ENCODE measurements around the gene FER.
"Not testable (repeated sequence)": the region's sequence is repeated elsewhere in the genome, so short reads cannot be mapped to it uniquely, and the experiment has no call there.

The FER gene

GRCh38 chr5:108753331-108753730 is 5.6 kb downstream of the FER start:
- ATAC-seq (replicated peaks) (no peak), DNase-seq (no peak)
- peaks cover 15% of the 10 kb centered on the region for H3K36me3 Mint-ChIP-seq (ENCODE audit: insufficient read depth)
- no peaks in the 10 kb centered on the region for H3K27me3 Mint-ChIP-seq
- H3K4me1 Mint-ChIP-seq (ENCODE audit: low read depth in 2 of 2), result peaks cover 6% of the 10 kb centered on the region in 2 donors
- H3K4me3 Mint-ChIP-seq, result no peak overlapping the region
- no peak overlapping the region for H3K27ac Mint-ChIP-seq
- H3K9me3 Mint-ChIP-seq, result no peaks in the 10 kb centered on the region

GRCh38 chr5:108753877-108754276 is 6.2 kb downstream of the FER start:
- Mint-ChIP-seq H3K27ac (no peak overlapping the region), H3K4me3 (no peak overlapping the region), H3K27me3 (no peaks in the 10 kb centered on the region), H3K36me3 (ENCODE audit: insufficient read depth) (peaks cover 10% of the 10 kb centered on the region), H3K9me3 (no peaks in the 10 kb centered on the region), H3K4me1 (ENCODE audit: low read depth in 2 of 2) (peaks cover 4 to 6% of the 10 kb centered on the region in 2 donors)
- DNase-seq, result no peak
- ATAC-seq (replicated peaks), result no peak

DNA sequence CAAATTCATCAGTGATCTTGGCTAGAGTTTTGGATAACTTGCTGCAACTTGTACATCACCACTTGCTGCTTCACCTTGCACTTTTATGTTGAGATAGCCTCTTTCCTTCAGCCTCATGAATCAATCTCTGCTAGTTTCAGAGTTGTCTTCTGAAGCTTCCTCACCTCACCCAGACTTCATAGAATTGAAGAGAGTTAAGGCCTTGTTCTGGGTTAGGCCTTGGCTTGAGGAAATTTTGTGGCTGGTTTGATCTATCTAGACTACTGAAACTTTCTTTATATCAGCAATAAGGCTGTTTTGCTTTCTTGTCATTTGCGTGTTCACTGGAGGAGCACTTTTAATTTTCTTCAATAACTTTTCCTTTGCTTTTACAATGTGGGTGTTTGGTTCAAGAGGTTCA is 12.8 kb downstream of the FER start:
- H3K9me3 Mint-ChIP-seq, result no peaks in the 10 kb centered on the region
- H3K27ac Mint-ChIP-seq, result no peak overlapping the region
- no peaks in the 10 kb centered on the region for H3K27me3 Mint-ChIP-seq

GRCh38 chr5:108762660-108763059 is 15.0 kb downstream of the FER start:
- no peaks in the 10 kb centered on the region for H3K36me3 Mint-ChIP-seq (ENCODE audit: insufficient read depth)
- no peak overlapping the region for H3K4me3 Mint-ChIP-seq
- H3K9me3 Mint-ChIP-seq, result no peaks in the 10 kb centered on the region
- no peaks in the 10 kb centered on the region for H3K27me3 Mint-ChIP-seq
- H3K27ac Mint-ChIP-seq, result no peak overlapping the region
- DNase-seq, result no peak
- no peaks in the 10 kb centered on the region for H3K4me1 Mint-ChIP-seq (ENCODE audit: low read depth in 2 of 2)
- no peak for ATAC-seq (replicated peaks)

More for the DNA sequence above, 12.8 kb downstream of the FER start:
- Mint-ChIP-seq H3K4me1 (ENCODE audit: low read depth in 2 of 2) (no peaks in the 10 kb centered on the region), H3K4me3 (no peak overlapping the region), H3K36me3 (ENCODE audit: insufficient read depth) (no peaks in the 10 kb centered on the region)
- no peak for ATAC-seq (replicated peaks)
- no peak for DNase-seq

DNA sequence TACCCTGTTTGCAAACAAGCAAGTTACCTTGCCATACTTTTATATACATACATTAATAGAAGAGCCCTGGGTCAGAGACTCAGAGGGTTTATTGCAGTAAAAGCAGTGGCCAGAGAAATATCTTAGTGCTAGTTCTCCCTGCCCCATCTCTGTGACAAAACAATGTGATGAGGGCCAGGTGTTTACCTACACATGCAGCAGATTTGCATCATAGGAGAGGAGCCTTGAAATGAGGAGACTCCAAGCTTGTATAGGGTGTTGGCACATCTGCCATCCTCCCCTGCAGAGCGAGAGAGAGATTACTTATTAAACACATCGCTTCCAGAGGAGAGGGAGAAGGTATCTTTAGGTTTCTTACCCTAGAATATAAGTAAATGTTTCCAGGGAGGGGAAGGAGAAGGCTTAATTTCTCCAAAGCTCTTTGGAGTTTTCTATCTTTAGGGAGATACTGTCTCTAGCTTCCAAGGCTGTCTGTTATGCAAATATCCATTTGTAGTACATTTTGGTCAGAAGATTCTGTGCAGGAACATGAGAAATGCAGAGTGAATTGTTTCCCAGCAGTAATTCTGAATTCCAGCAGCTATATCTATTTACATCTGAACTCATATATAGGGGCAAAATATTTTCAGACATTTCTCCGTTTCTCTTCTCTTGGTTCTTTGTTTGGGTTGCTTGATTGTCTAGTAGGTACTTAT is 15.7 kb downstream of the FER start:
- no peaks in the 10 kb centered on the region for H3K4me1 Mint-ChIP-seq (ENCODE audit: low read depth in 2 of 2)
- H3K27ac Mint-ChIP-seq, result no peak overlapping the region
- ATAC-seq (replicated peaks) (no peak), DNase-seq (no peak)
- no peaks in the 10 kb centered on the region for H3K36me3 Mint-ChIP-seq (ENCODE audit: insufficient read depth)
- no peaks in the 10 kb centered on the region for H3K9me3 Mint-ChIP-seq
- no peak overlapping the region for H3K4me3 Mint-ChIP-seq
- no peaks in the 10 kb centered on the region for H3K27me3 Mint-ChIP-seq

DNA sequence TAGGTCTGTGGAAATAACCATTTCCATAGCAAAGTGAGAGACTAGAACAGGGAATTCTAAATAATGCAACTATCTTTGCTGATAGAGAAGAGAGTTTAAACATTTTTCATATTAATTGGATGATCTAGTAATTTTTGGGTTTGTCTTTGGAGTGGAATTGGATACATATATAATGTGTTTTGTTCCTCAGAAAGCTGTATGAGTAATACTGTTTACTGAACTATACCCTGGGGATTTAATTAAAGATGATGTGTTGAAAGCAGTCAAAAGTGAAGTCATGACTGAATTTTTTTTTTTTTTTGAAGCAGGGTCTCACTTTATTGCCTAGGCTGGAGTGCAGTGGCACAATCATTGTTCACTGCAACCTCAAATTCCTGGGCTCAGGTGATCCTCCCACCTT is 17.9 kb downstream of the FER start:
- Mint-ChIP-seq H3K27ac (no peak overlapping the region), H3K9me3 (no peaks in the 10 kb centered on the region), H3K27me3 (no peaks in the 10 kb centered on the region), H3K4me1 (ENCODE audit: low read depth in 2 of 2) (peaks cover 5 to 8% of the 10 kb centered on the region in 2 donors), H3K4me3 (no peak overlapping the region), H3K36me3 (ENCODE audit: insufficient read depth) (no peaks in the 10 kb centered on the region)
- DNase-seq, result no peak
- ATAC-seq (replicated peaks), result no peak

DNA sequence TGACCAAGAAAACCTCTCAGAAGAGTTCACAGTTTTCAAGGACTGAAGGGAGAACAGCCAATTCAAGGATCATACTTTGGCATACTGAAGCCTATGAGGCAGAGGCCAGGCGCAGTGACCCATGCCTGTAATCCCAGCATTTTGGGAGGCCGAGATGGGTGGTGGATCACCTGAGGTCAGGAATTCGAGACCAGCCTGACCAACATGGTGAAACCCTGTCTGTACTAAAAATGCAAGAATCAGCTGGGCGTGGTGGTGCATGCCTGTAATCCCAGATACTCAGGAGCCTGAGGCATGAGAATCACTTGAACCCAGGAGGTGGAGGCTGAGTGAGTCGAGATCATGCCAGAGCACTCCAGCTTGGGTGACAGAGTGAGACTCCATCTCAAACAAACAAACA is 19.2 kb downstream of the FER start:
- DNase-seq; H3K4me1 Mint-ChIP-seq (ENCODE audit: low read depth in 2 of 2); H3K27me3 Mint-ChIP-seq; ATAC-seq (replicated peaks); H3K36me3 Mint-ChIP-seq (ENCODE audit: insufficient read depth); H3K27ac Mint-ChIP-seq; H3K4me3 Mint-ChIP-seq; H3K9me3 Mint-ChIP-seq: not testable (repeated sequence)

- H3K27me3 Mint-ChIP-seq, result no peaks in the 10 kb centered on the region
- H3K9me3 Mint-ChIP-seq, result peaks cover 0 to 3% of the 10 kb centered on the region in 2 donors
- peaks cover 5 to 12% of the 10 kb centered on the region in 2 donors for H3K4me1 Mint-ChIP-seq (ENCODE audit: low read depth in 2 of 2)
- DNase-seq (no peak), ATAC-seq (replicated peaks) (peak; percentile 57)
- peak overlapping the region in 1 of 2 donors; percentile 50 for H3K4me3 Mint-ChIP-seq
- no peaks in the 10 kb centered on the region for H3K36me3 Mint-ChIP-seq (ENCODE audit: insufficient read depth)
- peak overlapping the region in 1 of 2 donors; percentile 84 for H3K27ac Mint-ChIP-seq
Measured at GRCh38 chr5:108769352-108769751, 21.7 kb downstream of the FER start.

DNA sequence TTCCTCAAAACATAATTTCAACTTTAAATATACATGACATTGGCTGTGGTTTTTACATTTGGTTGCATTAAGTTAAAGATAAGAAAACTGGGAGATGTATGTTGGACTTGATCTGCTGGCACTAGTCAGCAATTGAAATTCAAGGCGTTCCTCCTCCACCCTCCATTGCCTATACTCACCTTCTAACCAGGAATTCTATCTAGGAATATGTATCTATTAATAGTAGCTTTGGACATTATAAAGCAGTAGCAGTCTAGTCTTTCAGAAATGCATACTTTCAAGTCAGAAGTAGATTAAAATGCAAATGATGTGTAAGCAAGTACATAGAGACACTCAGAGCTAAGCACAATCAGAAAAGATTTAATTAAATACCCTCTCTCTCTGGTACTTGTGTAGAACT is 24.9 kb downstream of the FER start:
- Mint-ChIP-seq H3K36me3 (ENCODE audit: insufficient read depth) (no peaks in the 10 kb centered on the region), H3K9me3 (peaks cover 3 to 4% of the 10 kb centered on the region in 2 donors), H3K27me3 (no peaks in the 10 kb centered on the region), H3K4me1 (ENCODE audit: low read depth in 2 of 2) (peaks cover 5 to 12% of the 10 kb centered on the region in 2 donors), H3K27ac (no peak overlapping the region), H3K4me3 (no peak overlapping the region)
- ATAC-seq (replicated peaks) (no peak), DNase-seq (no peak)

- H3K9me3 Mint-ChIP-seq, result peaks cover 3 to 6% of the 10 kb centered on the region in 2 donors
- no peak overlapping the region for H3K4me3 Mint-ChIP-seq
- no peak overlapping the region for H3K27ac Mint-ChIP-seq
- H3K4me1 Mint-ChIP-seq (ENCODE audit: low read depth in 2 of 2), result peaks cover 5 to 12% of the 10 kb centered on the region in 2 donors
- no peak for DNase-seq
- ATAC-seq (replicated peaks), result no peak
- no peaks in the 10 kb centered on the region for H3K36me3 Mint-ChIP-seq (ENCODE audit: insufficient read depth)
- no peaks in the 10 kb centered on the region for H3K27me3 Mint-ChIP-seq
Measured at GRCh38 chr5:108773330-108773729, 25.6 kb downstream of the FER start.

DNA sequence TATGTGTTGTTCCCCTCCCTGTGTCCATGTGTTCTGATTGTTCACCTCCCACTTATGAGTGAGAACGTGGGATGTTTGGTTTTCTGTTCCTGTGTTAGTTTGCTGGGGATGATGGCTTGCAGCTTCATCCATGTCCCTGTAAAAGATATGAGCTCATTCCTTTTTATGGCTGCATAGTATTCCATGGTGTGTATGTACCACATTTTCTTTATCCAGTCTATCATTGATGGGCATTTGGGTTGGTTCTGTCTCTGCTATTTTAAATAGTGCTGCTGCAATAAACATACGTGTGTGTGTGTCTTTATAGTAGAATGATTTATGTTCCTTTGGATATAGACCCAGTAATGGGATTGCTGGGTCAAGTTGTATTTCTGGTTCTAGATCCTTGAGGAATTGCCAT is 26.4 kb downstream of the FER start:
- not testable (repeated sequence) for H3K27me3 Mint-ChIP-seq; ATAC-seq (replicated peaks); H3K4me1 Mint-ChIP-seq (ENCODE audit: low read depth in 2 of 2); DNase-seq; H3K36me3 Mint-ChIP-seq (ENCODE audit: insufficient read depth); H3K9me3 Mint-ChIP-seq; H3K4me3 Mint-ChIP-seq; H3K27ac Mint-ChIP-seq

- not testable (repeated sequence) for H3K9me3 Mint-ChIP-seq; H3K36me3 Mint-ChIP-seq (ENCODE audit: insufficient read depth)
Measured at GRCh38 chr5:108777582-108777981, 29.9 kb downstream of the FER start.

GRCh38 chr5:108784577-108784976 is 36.9 kb downstream of the FER start:
- not testable (repeated sequence) for H3K4me3 Mint-ChIP-seq; H3K27me3 Mint-ChIP-seq; H3K27ac Mint-ChIP-seq; DNase-seq; H3K36me3 Mint-ChIP-seq (ENCODE audit: insufficient read depth); H3K9me3 Mint-ChIP-seq; ATAC-seq (replicated peaks)
- H3K4me1 Mint-ChIP-seq (ENCODE audit: low read depth in 2 of 2), result peaks cover 10 to 24% of the 10 kb centered on the region in 2 donors

More at GRCh38 chr5:108777582-108777981, 29.9 kb downstream of the FER start:
- H3K27me3 Mint-ChIP-seq; H3K27ac Mint-ChIP-seq; ATAC-seq (replicated peaks); H3K4me3 Mint-ChIP-seq; DNase-seq: not testable (repeated sequence)
- peaks cover 4 to 11% of the 10 kb centered on the region in 2 donors for H3K4me1 Mint-ChIP-seq (ENCODE audit: low read depth in 2 of 2)

DNA sequence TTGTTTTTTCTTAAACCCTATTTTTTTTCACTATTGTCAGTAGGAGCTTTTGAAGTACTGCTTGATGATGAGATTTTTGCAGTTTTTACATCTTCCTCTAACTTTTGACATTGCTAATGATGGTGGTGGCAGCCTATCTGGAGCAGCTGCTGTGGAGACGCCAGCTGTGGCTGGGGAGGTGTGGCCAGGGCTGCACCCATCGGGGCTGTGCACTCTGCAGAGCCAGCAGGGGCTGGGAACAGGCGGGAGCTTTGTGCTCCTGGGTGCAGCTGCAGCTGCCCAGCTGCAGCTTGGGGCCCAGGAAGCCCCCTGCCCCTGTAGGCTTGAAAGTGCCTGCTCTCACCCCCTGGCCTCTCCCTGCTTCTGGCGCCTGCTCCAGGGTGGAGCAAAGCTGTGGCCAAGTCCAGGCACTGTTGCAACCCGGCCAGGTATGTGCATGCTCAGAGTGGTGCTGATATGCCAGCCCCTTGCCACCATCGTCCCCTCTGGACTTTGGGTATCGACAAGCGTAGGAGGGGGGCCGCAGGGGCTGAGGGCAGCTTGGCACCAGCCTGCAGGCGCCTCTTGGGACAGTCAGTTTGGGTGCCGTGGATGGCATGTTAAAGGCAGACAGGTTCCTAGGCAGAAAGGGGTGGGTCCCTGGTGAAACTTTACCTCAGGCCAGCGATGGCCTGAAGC is 39.2 kb downstream of the FER start:
- DNase-seq (no peak), ATAC-seq (replicated peaks) (no peak)
- H3K27ac Mint-ChIP-seq, result no peak overlapping the region
- H3K4me3 Mint-ChIP-seq, result no peak overlapping the region
- H3K4me1 Mint-ChIP-seq (ENCODE audit: low read depth in 2 of 2), result peaks cover 6 to 18% of the 10 kb centered on the region in 2 donors
- no peaks in the 10 kb centered on the region for H3K36me3 Mint-ChIP-seq (ENCODE audit: insufficient read depth)
- no peaks in the 10 kb centered on the region for H3K27me3 Mint-ChIP-seq
- peaks cover 0 to 2% of the 10 kb centered on the region in 2 donors for H3K9me3 Mint-ChIP-seq

All from effector memory CD8-positive, alpha-beta T cell (primary cell).